ENCODE data around the gene ST7. TPM values are rescaled to one million over a fixed set of nuclear protein-coding genes. Genes with fewer than 3 reads are reported as not detected.

Gene ST7
- total RNA-seq, 1 experiment from 2014 or later = 12.9 TPM

DNA sequence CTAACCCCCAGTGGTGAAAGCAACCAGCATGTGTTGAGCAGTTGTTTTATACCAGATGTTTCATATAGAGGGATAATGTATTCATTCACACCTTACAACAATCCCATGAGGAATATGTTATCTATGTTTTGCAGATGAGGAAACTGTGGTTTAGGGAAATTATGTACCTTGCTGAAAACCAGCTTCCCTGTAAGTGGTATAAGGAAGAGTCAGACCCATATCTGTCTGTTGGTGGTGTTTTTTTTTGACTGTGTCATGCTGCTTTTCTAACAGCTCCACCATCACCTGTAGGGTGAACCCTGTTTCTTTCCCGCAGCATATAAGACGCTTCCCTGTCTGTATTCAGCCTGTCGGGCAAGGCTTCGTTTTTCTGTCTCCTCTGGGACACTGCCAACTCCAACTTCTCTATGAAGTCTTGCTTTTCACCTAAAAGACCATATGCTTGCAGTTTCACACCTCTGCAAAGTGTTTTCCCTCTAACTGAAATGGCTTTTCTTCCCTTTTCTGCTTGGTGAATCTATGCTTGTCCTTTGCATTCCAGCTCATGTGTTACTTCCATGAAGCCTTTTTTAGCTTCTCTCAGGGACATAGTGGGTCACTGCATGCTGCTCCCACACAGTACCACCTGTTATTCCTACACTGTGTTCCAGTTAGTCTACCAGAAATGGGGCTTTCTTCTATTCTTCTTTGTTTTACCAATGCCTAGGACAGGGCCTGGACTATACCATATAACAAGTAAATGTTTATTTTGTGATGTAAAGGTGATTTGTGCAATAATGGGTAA is 92.8 kb downstream of the ST7 start:
- Histone ChIP-seq H3K9ac (ENCODE audit: extremely low read depth, insufficient read length, low read length) (no peak overlapping the region), H2AK5ac (ENCODE audit: insufficient read length, low read length) (no peak overlapping the region), H3K56ac (ENCODE audit: insufficient read length, low read depth, low read length) (no peak overlapping the region), H3K4me1 (ENCODE audit: insufficient read depth, low read length) (no peaks in the 10 kb centered on the region), H2BK15ac (ENCODE audit: low read depth, low read length) (no peak overlapping the region), H2AFZ (ENCODE audit: low read length) (no peak overlapping the region), H3K4ac (ENCODE audit: low read depth, low read length) (no peak overlapping the region), H3K27me3 (ENCODE audit: insufficient read depth, low read length) (no peaks in the 10 kb centered on the region), H3K14ac (ENCODE audit: insufficient read depth, low read length) (no peak overlapping the region), H3K4me2 (ENCODE audit: insufficient read depth, insufficient read length, low read length) (no peak overlapping the region), H2BK20ac (ENCODE audit: low read depth, low read length, poor library complexity, severe bottlenecking) (no peak overlapping the region), H4K8ac (replicated peaks; ENCODE audit: insufficient read length, low read depth, low read length) (no peak overlapping the region), H4K5ac (ENCODE audit: insufficient read length, low read depth, low read length) (no peak overlapping the region), H3K79me2 (ENCODE audit: insufficient read depth, low read length) (no peaks in the 10 kb centered on the region), H3K18ac (ENCODE audit: insufficient read length, low read depth, low read length) (no peak overlapping the region), H3K79me1 (ENCODE audit: insufficient read depth, low read depth, low read length, poor library complexity, severe bottlenecking) (no peaks in the 10 kb centered on the region), H3T11ph (ENCODE audit: low read length) (no peak overlapping the region), H2BK12ac (ENCODE audit: insufficient read length, low read depth, low read length) (no peak overlapping the region), H2BK120ac (ENCODE audit: low read depth, low read length, poor library complexity, severe bottlenecking) (no peak overlapping the region), H4K20me1 (ENCODE audit: control insufficient read depth, insufficient read depth, insufficient read length) (no peaks in the 10 kb centered on the region), H3K23me2 (ENCODE audit: insufficient read length, low read depth, low read length, poor library complexity, severe bottlenecking) (no peaks in the 10 kb centered on the region), H3K27ac (ENCODE audit: insufficient read length, low read depth, low read length) (no peak overlapping the region), H4K91ac (ENCODE audit: insufficient read length, low read depth, low read length) (no peak overlapping the region), H3K9me3 (ENCODE audit: control insufficient read depth, low read depth, low read length) (no peaks in the 10 kb centered on the region), H2BK5ac (ENCODE audit: insufficient read length, low read length) (no peak overlapping the region), H3K23ac (ENCODE audit: insufficient read length, low read depth, low read length) (no peak overlapping the region)
- no peaks in the 10 kb centered on the region for H3K27me3 Mint-ChIP-seq (ENCODE audit: low read depth)
- no peak overlapping the region for H3K4me3 Mint-ChIP-seq
- no CpG with 5 or more reads among the region's 4 CpGs for whole genome bisulfite sequencing (ENCODE audit: extremely low coverage, insufficient read length, low lambda C conversion rate)
- H3K27ac Mint-ChIP-seq = peak overlapping the region in 1 of 3 experiments; percentile 52; a peak in 1 of 7 replicates
- H3K9me3 Mint-ChIP-seq = peaks cover 0 to 2% of the 10 kb centered on the region in 2 experiments; a peak in 2 of 5 replicates
- DNase-seq = no peak
- H3K36me3 Mint-ChIP-seq (ENCODE audit: insufficient read depth in 1 of 3, low read depth in 3 of 3) = no peaks in the 10 kb centered on the region; a peak in 2 of 7 replicates
- no peaks in the 10 kb centered on the region; a peak in 1 of 4 replicates for H3K4me1 Mint-ChIP-seq
- TF ChIP-seq CTCF (conservative IDR thresholded peaks at IDR 0.05) = no peak
